GM21737 (cell line): ENCODE results near the gene ATXN2.
"Not testable (repeated sequence)": the region's sequence is repeated elsewhere in the genome, so short reads cannot be mapped to it uniquely, and the experiment has no call there.

Experiments used
- ATAC-seq: cut with Tn5 transposase; IDR thresholded peaks from one replicate; pipeline ENCODE4 v1.9.1; 2021; ENCODE audit warnings: mild to moderate bottlenecking, moderate library complexity; ENCODE audit not compliant: unreplicated experiment

The ATXN2 gene

DNA sequence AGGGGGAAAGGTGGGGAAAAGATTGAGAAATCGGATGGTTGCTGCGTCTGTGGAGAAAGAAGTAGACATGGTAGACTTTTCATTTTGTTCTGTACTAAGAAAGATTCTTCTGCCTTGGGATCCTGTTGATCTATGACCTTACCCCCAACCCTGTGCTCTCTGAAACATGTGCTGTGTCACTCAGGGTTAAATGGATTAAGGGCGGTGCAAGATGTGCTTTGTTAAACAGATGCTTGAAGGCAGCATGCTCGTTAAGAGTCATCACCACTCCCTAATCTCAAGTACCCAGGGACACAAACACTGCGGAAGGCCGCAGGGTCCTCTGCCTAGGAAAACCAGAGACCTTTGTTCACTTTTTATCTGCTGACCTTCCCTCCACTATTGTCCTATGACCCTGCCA lies 91.4 kb downstream of the ATXN2 start:
- not testable (repeated sequence) for ATAC-seq

DNA sequence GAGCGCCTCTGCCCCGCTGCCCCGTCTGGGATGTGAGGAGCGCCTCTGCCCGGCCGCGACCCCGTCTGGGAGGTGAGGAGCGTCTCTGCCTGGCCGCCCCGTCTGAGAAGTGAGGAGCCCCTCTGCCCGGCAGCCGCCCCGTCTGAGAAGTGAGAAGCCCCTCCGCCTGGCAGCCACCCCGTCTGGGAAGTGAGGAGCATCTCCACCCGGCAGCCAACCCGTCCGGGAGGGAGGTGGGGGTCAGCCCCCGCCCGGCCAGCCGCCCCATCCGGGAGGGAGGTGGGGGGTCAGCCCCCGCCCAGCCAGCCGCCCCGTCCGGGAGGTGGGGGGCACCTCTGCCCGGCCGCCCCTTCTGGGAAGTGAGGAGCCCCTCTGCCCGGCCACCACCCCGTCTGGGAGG lies 91.9 kb downstream of the ATXN2 start:
- ATAC-seq, result not testable (repeated sequence)

DNA sequence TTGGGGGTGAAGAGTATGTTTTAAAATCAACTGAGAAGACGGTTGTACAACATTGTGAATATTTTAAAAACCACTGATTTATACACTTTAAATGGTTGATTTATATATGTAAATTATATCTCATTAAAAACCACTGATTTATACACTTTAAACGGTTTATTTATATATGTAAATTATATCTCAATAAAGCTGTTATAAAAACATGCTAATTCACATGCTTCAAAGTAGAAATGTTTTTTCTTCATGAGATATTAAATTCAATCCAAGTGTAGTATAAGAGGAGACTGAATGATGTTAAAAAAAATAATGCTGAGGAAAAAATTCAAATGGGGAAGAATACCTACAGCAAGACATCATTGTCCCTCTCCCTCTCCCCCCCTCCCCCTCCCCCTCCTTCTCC lies 92.9 kb downstream of the ATXN2 start:
- ATAC-seq, result no peak

DNA sequence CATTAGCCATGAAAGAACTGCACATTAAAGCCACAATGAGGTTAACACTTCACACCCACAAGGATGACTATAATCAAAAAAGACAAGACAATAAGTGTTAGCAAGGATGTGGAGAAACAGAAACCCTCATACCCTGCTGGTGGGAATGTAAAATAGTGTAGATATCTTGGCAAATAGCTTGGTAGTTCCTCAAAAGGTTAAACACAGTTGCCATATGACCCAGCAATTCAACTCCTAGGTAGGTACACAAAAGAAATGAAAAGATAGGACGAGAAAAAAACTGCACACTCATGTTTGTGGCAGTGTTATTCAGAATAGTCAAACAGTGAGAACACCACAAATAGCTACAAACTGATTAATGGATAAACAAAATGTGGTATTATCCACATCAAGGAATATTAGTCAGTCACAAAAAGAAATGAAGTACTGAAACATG lies 93.5 kb downstream of the ATXN2 start:
- no peak for ATAC-seq

DNA sequence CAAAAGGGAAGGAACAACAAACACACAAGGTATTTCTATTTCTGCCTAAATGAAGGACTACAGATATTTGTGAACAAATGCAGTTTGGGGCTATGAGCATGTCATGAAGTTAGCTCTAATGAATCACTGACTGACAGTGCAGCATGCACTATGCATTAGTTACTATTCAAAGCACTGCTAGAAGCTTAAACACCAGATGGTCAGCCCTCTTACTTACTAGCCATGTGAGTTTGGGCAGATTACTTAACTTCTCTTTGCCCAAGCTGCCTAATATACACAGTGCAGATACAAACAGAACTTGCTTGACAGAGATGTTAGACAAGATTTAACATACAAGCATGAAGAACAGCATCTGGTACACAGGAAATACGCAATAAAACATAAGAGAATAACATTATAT lies 96.0 kb downstream of the ATXN2 start:
- ATAC-seq, result no peak

DNA sequence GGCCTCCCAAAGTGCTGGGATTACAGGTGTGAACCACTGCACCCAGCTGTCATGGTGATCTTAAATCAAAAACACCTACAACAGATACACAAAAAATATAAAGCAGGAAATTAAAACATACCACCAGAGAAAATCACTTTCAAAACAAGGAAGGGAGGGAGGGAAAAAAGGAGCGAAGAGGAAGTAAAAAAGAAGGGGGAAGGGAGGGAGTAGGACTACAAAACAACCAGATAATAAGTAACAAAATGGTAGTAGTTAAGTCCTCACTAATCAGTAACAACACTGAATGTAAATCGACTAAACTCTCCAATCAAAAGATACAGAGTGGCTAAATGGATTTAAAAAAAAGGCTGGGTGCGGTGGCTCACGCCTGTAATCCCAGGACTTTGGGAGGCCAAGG lies 104.4 kb downstream of the ATXN2 start:
- no peak for ATAC-seq

DNA sequence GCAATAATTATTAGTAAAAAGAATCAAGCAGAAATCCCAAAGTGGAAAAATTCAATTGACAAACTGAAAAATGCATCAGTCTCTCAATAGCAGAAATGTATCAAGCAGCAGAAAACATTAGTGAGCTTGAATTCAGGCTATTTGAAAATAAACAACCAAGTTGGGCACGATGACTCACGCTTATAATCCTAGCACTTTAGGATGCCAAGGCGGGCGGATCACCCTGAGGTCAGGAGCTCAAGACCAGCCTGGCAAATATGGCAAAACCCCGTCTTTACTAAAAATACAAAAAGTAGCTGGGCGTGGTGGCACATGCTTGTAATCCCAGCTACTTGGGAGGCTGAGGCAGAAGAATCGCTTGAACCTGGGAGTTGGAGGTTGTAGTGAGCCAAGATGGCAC lies 106.1 kb downstream of the ATXN2 start:
- not testable (repeated sequence) for ATAC-seq

DNA sequence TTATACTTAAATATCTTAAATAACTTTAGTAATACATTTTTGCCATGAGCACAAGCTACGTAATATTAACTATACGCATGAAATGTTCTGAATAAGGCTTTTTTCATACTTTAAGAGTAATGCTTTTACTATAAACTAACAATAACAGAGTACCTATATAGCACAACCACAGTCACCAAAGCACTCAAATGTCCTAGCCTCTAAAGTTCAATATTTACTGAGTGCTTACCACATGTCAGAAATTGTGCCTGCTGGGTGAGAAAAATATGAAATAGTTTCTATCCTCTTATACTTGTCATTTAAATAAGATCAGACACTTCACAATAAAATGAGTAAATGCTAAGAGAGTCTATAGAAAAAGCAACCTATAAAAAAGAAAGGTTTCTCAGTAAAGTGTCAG lies 110.3 kb downstream of the ATXN2 start:
- ATAC-seq, result no peak

DNA sequence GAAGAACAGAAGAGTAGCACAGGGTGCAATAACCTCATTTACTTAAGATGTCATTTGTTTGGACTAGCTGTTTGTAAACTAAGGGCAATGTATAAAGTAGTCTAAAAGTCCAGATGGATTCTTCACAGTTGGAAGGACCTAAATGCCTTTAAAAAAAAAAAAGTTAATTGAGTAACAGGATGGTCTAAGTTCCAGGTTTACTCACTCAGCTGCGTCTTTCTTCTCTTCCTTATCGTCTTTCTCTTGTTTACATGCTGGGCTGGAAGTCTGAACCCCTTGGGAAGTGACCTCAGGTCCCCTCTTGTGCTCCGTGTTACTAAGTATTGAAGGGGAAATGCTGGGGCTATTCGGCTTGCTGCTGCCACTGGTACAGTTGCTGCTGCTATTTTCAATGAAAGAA lies 110.8 kb downstream of the ATXN2 start:
- ATAC-seq, result no peak

DNA sequence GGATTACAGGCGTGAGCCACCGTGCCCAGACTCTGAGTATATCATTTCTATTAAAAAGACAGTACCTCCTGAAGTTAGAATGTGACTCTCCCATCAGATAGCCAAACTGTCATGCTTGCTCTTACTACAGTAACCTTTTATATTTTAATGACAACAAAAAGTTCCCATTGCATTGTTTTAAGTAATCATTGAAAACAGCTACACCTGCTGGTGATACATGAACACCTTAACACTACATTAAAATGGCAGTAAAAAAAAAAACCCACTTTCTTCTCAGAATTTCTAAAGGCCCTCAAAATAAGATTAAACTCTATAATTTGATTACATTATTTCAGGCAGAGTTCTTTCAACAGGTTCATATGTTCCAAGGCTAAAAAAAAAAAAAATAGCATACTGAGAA lies 116.7 kb downstream of the ATXN2 start:
- ATAC-seq, result no peak

DNA sequence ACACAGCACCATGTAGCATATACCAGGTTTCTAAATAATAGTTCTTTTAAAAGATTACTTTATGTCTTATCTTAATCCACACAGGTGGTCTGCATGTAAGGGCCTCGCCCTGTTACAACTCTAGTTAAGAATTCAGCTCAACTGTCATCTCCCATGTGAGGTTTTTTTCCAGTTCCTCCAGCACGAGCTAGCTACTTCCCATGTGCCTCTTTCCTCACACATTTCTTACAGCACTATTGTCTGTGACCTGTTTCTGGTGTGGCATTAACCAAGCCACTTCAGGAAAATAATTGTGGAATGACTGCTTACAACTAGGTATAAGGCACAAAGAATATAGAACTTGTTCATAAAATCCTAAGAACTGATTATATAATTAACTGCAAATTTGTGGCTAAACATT lies 127.9 kb downstream of the ATXN2 start:
- ATAC-seq, result no peak

DNA sequence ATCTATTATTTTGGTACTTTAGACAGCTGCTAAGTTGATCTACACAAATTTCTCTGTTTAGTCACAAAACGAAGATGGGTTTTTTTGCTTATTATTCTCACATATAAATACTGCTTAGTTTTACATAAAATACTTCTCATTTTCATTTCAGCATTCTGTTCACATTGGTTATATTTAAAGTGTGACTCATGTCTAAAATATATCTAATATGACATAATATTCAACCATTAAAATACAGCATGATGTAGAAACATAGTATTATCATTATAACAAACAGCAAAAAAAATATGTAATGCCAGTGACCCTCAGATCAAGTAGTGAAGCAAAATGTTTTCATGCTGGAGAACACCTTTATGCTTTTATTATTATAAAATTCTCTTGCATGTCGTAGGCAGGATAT lies 129.7 kb downstream of the ATXN2 start:
- no peak for ATAC-seq

DNA sequence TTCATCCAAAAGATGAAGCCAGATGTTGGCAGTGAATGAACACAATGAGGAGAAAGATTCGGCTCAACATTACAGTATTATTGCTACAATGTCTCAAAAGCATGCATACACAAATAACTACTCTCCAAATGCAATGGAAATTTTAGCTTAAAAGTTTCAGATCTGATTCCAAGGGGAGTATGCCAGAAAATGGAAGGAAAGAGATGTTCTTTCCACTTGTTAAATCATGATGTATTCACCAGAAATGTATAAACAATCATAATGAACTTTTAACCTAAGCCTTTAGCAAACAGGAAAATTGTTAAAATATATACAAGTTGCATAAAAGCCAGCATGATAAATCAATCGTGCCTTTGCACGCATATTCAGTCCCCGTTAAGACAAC lies 131.3 kb downstream of the ATXN2 start:
- no peak for ATAC-seq

DNA sequence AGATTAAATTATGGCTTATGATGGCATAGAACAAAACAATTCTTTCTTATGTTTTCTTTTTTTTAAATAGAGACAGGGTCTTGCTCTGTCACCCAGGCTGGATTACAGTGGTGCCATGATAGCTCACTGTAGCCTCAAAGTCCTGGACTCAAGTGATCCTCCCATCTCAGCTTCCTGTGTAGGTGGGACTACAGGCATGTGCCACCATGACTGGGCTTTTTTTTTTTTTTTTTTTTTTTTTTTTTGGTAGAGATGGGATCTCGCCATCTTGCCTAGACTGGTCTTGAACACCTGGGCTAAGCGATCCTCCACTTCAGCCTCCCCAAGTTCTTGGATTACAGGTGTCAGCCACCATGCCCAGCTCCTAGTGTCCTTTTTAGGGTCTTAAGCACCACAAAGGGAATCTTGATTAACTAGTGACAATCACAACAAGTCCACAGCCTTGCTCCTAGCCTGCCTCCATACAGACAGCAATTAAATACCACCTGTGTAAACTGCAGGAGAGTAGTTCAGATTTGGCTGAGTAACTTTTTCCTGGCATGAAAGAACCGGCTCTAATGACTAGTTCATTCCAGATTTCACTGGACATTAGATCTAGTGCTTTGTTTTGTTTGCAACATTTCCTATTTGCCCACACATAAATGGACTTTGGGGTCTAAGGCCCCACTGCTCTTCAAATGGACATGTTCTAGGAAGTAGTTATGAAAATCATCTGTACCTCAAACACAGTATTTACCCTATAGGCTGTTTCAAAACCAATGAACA lies 131.8 kb downstream of the ATXN2 start:
- ATAC-seq, result no peak

DNA sequence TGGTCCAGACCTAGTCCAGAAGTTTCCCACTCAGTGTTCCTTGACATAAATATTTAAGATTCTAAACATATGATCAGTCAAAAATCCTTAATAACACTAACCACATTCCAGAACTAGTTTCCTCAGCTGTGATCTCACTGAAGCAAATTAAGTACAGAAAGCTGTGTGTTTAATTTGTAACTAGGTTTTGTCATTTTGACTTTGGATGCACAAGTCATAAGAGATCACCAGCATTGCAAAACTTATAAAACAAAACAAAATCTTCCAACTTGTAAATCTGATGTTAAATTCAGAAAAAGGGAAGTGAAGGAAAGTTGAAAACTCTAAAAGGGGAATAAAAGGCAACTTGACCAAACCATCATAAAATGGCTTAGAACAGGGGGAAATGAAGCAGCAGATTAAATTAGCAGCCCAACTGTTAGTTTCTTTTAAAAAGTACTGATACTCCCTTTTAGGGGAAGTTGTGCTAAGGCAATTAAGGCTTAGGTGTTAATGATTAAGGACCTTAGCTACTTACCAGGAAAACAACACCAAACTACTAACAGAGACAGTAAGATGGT lies 136.8 kb downstream of the ATXN2 start:
- peak; percentile 66 for ATAC-seq

DNA sequence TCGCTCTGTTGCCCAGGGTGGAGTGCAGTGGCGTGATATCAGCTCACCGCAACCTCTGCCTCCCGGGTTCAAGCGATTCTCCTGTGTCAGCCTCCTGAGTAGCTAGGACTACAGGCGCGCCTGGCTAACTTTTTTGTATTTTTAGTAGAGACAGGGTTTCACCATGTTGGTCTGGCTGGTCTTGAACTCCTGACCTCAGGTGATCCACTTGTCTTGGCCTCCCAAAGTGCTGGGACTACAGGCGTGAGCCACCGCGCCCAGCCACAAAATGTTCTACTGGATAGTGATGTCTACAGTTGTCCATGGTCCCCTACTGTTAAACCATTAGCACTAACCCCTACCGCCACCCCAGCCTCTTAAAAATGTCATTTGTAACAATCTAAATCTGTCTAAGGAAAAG lies 139.0 kb downstream of the ATXN2 start:
- not testable (repeated sequence) for ATAC-seq

DNA sequence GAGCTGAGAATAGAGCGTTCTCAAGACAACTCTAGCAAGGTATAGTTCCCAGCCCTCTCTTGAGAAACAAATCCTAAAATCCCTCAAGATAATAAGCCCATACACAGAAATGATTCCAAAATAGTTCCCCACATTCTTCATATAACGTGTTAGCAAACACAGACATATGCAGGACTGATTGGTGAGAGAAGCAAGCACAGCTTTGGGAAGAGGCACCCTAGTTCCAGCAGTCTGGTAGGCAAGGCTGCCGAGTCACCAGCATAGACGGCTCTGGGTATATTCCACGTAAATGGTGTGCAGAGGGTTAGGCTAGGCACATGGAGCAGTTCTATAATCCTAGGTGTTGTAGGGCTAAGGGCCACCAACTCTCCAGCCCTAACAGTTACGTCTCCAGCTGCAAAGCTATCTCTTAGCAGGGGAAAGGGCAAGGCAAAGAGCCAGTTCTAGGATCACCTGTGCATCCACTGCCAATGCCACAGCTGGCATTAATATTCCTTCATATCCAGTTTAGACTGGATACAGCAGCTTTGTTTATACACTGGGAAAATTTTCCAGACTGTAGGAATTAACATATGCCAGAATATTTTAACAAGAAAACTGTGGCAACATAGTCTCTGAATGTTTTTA lies 140.5 kb downstream of the ATXN2 start:
- no peak for ATAC-seq

DNA sequence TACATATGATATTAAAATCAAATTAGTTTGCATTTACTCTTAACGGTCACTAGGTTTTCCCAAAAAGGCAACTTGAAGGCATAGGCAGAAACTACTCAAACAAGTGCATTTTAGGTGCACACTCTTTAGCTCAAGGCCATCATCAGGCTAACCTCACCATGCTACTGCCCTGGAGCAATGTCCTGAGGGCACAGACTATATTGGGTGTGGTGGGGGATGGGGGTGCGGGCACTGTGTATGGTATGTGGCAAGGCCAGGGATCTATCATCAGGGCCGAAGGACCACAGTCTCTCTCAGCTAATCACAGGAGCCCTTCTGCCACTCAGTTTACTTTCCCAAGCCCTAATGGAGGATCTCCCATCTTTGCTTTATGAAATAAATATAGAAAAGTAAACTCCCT lies 141.5 kb downstream of the ATXN2 start:
- no peak for ATAC-seq

DNA sequence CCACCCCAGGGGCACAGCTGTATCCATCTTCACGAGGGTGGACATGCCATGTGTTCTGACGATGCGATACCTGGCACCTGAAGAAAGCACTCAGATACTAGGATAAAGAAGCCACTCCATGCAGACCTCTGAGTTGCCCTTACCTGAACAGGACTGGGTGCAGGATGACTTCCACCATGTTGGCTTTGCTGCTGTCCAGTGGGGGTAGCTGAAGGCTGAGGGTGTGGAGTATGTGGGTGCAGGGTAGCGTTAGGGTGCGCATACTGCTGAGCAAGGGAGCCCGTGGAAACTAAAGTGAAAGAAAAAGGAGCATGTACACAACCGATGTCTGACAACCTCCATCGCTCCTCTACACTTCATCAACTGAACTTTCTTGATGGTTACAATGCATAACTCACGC lies 142.0 kb downstream of the ATXN2 start:
- no peak for ATAC-seq

DNA sequence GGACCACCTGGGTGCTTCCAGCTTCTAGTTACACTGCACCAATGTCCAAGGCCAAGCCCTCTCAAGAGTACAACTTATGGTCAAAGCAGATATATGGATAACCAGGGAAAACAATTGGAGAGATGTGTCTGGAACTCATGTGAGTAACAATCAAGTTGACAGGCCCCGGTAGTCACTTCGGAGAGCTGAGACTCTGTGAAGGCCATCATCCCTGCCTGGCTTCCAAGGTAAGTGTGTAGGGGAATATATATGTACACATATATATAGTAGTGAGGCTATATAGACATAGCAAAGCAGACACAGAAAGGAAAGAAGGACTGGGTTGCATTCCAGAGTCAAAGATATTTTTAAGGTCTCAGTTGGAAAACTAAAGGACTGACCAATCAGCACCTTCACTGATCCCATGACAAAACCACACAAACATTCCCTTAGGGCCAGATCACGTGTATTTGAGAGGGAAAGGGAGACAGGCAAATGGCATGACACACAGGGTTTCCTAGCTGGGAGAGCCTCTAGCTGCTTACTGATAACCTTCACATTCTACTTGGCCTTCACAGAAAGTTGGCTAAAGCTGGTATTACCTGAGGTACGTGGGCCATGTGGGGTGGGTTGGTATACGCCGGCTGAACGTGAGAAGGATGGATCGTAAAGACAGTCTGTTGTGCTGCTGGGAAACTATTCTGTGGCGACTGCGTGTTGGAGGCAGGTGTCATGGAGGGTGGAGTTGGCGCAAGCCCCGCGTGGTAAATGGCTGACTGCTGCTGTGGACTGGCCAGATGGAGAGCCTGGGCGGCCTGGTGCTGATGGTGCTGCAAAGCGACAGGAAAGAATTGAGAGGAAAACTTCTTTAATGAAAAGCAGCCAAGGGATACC lies 143.4 kb downstream of the ATXN2 start:
- ATAC-seq, result no peak

DNA sequence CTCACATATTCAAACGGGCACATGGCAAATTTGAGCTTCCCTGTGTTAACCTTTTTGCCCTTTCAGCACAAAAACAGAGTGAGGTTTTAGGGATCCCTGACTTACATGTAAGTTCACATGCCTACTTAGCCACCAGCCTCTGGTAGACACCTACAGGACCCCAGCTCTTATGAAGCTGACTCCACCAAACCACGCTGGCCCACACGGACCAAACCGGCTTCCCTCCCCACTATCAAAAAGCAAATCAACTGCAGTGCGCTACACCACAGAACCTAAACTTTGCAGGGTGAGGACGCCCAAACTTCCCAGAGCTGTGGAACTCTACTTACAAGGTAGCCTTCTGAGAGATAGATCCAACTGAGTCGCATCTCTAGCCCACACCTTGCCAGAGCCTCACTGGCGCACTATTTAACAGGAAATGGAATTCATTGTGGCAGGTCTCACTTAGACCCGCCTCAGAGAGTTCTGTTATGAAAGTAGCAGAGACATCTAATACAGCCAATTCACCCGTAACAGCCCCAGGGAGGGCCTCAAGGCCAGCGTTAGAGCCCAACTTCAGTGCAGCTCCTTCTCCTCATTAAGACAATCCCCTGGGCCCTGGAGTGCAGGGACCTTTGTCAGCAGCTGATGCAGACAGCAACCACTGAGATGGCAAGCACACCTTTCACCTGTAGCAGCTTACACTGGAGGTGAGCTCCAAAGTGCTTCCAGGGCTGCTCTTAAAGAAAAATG lies 144.2 kb downstream of the ATXN2 start:
- ATAC-seq, result no peak
